GM12874 (cell line): Measurements from ENCODE around the gene LRFN2.

Experiments used
- TF ChIP-seq, protein P1 (sequence below): IDR thresholded peaks from 2 replicates; pipeline ENCODE4 v1.5.1; 2011; ENCODE audit warnings: low read depth, mild to moderate bottlenecking, control low read depth, low read length, moderate library complexity; ENCODE audit not compliant: insufficient read depth

LRFN2 gene

DNA sequence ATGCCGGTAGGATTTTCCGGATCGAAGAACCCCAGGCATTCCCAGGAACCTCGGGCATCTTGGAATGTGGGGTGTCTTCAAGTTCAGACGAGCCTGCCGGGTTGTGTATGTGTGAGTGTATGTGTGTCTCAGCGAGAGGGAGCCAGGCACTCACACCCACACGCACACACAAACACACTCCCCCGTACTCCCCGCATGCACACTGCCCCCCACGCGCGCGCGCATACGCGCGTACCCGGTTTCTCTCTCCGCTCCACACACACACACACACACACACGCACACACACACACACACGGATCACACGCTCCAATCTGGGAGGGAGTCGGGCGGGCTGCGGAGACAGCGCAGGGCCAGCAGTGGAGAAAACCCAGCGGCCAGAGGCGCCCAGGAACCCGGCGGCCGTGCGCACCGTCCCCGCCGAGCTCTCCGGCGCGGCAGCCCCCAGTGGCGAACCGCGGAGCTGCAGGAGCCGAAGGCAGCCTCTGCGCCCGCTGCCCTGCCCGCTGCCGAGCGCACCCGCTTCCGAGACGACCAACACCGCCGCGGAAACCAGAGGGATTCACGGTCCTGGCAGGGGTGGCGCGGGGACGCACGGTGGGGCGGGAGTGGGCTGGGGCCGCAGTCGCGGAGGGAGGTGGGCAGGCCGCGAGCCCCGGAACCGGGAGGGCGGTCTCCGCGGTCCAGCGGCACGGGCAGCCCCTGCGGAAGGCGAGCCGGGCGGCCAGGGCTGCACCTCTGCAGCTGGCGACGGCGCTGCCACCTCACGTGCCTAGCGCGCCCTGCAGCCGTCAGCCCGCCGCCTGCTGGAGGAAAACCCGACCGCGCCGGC is at the start of gene LRFN2:
TSS of gene LRFN2 (minus strand) at position 125 of the 830 bp plus-strand sequence.
- TF ChIP-seq, protein P1, sequence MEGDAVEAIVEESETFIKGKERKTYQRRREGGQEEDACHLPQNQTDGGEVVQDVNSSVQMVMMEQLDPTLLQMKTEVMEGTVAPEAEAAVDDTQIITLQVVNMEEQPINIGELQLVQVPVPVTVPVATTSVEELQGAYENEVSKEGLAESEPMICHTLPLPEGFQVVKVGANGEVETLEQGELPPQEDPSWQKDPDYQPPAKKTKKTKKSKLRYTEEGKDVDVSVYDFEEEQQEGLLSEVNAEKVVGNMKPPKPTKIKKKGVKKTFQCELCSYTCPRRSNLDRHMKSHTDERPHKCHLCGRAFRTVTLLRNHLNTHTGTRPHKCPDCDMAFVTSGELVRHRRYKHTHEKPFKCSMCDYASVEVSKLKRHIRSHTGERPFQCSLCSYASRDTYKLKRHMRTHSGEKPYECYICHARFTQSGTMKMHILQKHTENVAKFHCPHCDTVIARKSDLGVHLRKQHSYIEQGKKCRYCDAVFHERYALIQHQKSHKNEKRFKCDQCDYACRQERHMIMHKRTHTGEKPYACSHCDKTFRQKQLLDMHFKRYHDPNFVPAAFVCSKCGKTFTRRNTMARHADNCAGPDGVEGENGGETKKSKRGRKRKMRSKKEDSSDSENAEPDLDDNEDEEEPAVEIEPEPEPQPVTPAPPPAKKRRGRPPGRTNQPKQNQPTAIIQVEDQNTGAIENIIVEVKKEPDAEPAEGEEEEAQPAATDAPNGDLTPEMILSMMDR: peak; percentile 84

DNA sequence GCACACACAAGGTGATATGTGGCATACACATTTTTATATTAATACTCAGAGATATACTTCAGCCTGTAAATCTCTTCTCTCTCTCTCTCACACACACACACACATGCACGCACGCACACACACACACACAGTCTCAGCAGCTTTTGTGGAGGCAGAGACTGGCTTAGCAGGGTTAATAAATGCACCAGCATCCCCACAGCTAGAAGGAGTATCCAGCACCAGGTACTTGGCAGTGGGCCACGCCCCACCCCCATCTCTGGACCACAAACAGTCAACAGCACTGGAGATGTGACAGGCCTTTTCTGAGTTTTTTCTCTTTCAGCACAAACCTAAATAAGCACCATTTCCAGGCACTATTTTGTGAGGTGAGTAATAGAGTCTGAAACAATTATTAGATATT is 47.3 kb upstream of the LRFN2 start:
- TF ChIP-seq, protein P1: no peak

DNA sequence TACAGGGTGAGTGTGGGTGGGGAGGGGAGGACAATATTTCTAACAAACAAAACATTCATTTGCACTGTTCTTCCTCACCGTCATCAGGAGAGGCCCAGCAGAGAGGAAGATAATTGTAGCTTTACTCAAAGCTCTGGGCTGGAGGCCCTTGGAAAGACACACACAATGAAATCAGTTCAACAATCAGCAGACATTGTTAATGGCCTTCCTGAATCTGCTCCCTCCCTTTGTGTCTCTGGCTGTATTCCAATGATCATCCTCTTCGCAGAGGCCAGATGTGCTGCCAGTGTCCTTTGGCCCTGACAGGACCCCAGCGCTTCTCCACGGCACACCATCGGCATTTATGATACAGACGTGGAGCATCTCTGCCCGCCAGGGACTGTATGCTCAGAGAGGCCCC is 44.6 kb upstream of the LRFN2 start:
- TF ChIP-seq, protein P1: no peak

DNA sequence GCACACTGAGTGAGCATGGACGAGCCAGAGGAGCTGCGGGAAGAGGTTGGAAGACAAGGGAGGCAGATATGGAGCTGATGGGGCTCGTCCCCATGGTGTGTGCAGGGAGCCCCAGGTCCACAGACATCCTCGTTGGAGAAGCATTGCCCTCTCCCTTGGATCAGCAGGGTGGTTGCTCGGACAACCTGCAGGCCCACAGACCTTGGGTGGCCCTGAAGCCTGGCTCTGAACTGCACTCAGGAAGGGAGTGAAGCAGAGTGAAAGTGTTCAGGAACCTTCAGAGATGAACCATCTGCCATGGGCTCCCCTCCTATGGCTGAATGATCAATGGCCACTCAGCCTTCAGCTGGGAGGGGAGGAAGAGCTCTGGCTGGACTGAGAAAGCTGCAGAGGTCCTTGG is 43.3 kb upstream of the LRFN2 start:
- TF ChIP-seq, protein P1: no peak

DNA sequence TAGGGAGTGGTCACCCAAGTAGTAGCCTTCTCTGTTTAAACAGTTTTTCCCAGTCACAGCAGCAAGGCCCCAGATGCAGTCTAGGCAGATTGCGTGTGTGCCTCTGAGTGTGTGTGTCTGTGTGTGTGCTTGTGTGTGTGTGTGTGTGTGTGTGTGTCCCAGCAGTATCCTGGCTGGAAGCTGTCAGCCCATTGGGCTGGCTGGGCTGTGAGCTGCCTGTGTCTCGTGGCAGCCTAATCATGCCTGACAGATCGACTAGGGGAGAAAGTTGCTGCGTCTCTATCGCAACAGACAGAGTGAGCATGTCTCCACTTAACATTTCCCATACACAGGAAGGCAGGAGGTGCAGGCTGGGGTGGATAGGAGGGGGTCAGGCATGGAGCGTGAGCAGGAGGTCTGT is 42.9 kb upstream of the LRFN2 start:
- TF ChIP-seq, protein P1: no peak

DNA sequence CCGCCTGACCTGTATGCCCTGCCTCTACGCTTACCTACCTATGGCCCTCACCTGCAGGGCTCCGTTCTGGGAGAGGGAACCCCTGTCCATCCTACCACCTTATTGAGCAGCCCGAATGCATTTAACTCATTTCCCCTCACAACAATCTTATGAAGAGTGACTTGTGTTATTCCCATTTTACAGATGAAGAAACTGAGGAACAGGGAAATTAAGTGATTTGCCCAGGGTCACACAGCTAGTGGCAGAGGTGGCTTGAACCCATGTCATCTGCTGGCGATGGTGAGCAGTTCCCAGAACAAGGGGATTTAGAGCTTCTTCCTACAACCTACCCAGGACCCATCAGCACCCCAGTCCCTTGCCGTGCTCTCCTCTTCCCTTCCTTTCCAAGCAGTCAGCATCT is 42.3 kb upstream of the LRFN2 start:
- TF ChIP-seq, protein P1: no peak

DNA sequence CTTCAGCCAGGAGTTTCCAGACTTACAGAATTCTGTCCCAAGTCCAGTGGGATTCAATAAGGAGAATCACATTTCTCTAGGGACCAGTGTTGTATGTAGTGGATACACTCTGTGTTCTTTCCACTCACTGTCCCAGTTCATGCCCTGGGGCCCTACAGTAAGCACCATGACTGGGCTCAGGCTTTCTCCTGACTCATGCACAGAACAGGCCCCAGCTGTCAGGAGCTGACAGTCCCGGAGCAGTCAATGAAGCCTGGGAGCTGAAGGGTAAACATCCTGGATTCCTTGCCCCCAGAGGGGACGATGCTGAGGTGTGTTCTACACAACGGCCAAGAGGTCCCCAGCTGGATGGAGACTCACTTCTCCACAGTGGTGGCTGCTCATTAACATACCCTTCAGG is 40.2 kb upstream of the LRFN2 start:
- TF ChIP-seq, protein P1: no peak

DNA sequence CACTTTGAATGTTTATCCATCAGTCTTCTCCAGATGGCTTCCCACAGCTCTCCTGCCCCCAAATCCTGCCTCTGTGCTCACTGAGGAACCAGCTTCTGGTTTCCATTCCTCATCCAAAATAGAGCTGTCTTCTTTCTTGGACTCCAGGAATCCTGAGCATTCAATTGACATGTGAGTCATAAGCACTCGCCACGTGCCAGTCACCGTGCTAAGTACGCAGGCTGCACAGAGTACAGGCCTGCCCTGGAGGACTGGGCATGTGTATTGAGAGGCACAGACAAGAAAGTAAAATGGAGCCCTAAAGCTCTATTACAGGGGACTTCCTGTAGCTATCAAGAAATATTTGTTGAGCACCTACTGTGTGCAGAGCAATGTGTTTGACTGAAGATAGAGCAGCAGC is 39.7 kb upstream of the LRFN2 start:
- TF ChIP-seq, protein P1: no peak
